ENCODE results near the gene RPL19.
A peak's percentile ranks its signal among the peaks of the same experiment; 100 is the strongest.

RPL19 gene

GRCh38 chr17:39197380-39198185, 2.5 kb upstream of the RPL19 start, which contains the start of gene CACNB1:
Gene CACNB1, minus strand, starts transcription at chr17:39197669. Its CDS starts 174 bp downstream, at chr17:39197495.
- peak; percentile 47 to 50 for DNase-seq (ENCODE audit: low read depth in 2 of 2)

- no peak for DNase-seq (ENCODE audit: low read depth in 2 of 2)
These were observed 1.9 kb upstream of the RPL19 start for GRCh38 chr17:39198186-39198566.

GRCh38 chr17:39199820-39200069, 338 bp upstream of the RPL19 start:
- peak; percentile 88 to 90 for DNase-seq (ENCODE audit: low read depth in 2 of 2)

GRCh38 chr17:39200957-39201510, 951 bp downstream of the RPL19 start:
- no peak for DNase-seq (ENCODE audit: low read depth in 2 of 2)

- no peak for DNase-seq (ENCODE audit: low read depth in 2 of 2)
These were observed 4.2 kb downstream of the RPL19 start for GRCh38 chr17:39204245-39204644.

- no peak for DNase-seq (ENCODE audit: low read depth in 2 of 2)
These were observed 5.0 kb downstream of the RPL19 start for GRCh38 chr17:39205112-39205526.

GRCh38 chr17:39208136-39208535, 8.1 kb downstream of the RPL19 start:
- no peak for DNase-seq (ENCODE audit: low read depth in 2 of 2)

- no peak for DNase-seq (ENCODE audit: low read depth in 2 of 2)
These were observed 8.8 kb downstream of the RPL19 start for GRCh38 chr17:39208893-39209292.

- DNase-seq (ENCODE audit: low read depth in 2 of 2) = no peak
These were observed 9.4 kb downstream of the RPL19 start for GRCh38 chr17:39209317-39210092.

- no peak for DNase-seq (ENCODE audit: low read depth in 2 of 2)
These were observed 10.0 kb downstream of the RPL19 start for GRCh38 chr17:39210093-39210434.

GRCh38 chr17:39212195-39212810, 12.2 kb downstream of the RPL19 start:
- DNase-seq (ENCODE audit: low read depth in 2 of 2) = no peak

- no peak for DNase-seq (ENCODE audit: low read depth in 2 of 2)
These were observed 12.9 kb downstream of the RPL19 start for GRCh38 chr17:39212841-39213480.

GRCh38 chr17:39213852-39214251, 13.8 kb downstream of the RPL19 start:
- no peak for DNase-seq (ENCODE audit: low read depth in 2 of 2)

- DNase-seq (ENCODE audit: low read depth in 2 of 2) = no peak
These were observed 17.8 kb downstream of the RPL19 start for GRCh38 chr17:39217734-39218369.

GRCh38 chr17:39218906-39219305, 18.8 kb downstream of the RPL19 start:
- DNase-seq (ENCODE audit: low read depth in 2 of 2) = no peak

- no peak for DNase-seq (ENCODE audit: low read depth in 2 of 2)
These were observed 19.6 kb downstream of the RPL19 start for GRCh38 chr17:39219647-39220154.

GRCh38 chr17:39221572-39221971, 21.5 kb downstream of the RPL19 start:
- DNase-seq (ENCODE audit: low read depth in 2 of 2) = no peak

- no peak for DNase-seq (ENCODE audit: low read depth in 2 of 2)
These were observed 22.1 kb downstream of the RPL19 start for GRCh38 chr17:39222151-39222550.

- DNase-seq (ENCODE audit: low read depth in 2 of 2) = no peak
These were observed 23.1 kb downstream of the RPL19 start for GRCh38 chr17:39222866-39223834.

Measured in fibroblast of skin of left quadriceps (primary cell).